Fibroblast of lung (primary cell): ENCODE data around the gene ZC3HAV1L.

Experiments used
- CTCF ChIP-seq, 2 donors: IDR thresholded peaks in 1 of 2; conservative IDR thresholded peaks in 1 of 2; 1 replicate in 1 of 2; 2 replicates in 1 of 2; pipeline ENCODE4 v1.5.1; 2011 to 2012; ENCODE audit warnings: low read length in 2 of 2, control low read depth in 1 of 2, inconsistent platforms in 1 of 2, low read depth in 1 of 2, mild to moderate bottlenecking in 1 of 2
- EZH2 ChIP-seq: IDR thresholded peaks from 2 replicates; pipeline ENCODE4 v1.5.1; 2012; ENCODE audit warnings: low read length, control low read depth, mild to moderate bottlenecking; ENCODE audit errors: missing control alignments

DNA sequence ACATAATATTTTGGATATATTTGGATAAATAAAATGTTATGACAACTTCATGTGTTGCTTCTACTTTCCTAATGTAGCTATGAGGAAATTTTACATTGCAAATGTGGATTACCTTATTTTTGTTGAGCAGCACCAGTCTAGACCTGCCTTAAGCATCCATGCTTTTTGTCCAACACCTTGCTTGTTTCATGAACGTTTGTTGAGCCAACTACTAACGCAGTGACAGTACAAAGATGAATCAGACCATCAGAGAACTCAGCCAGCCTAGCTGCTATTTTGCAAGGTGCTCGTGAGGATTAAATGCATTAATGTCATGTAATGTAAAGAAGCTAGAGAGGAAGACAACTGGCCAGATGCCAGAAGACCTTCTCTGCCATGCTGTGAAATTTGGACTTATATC, 1.1 kb upstream of the ZC3HAV1L start:
- TF ChIP-seq EZH2 = no peak
- TF ChIP-seq CTCF (conservative IDR thresholded peaks at IDR 0.05 in 1 of 2, IDR thresholded peaks at IDR 0.05 in 1 of 2; ENCODE audit: low read depth in 1 of 2, low read length in 2 of 2) = no peak
